Glutamatergic neuron (in vitro differentiated cells): Measurements from ENCODE around the gene ABI3. TPM values are rescaled to one million over a fixed set of nuclear protein-coding genes. Genes with fewer than 3 reads are reported as not detected.

Experiments used
- DNase-seq: peaks from one replicate; pipeline ENCODE4 v3.0.0; 2022
- H3K27ac Mint-ChIP-seq: one replicate; pipeline ENCODE4 v1.8.0; 2020; ENCODE audit warnings: mild to moderate bottlenecking, mixed read lengths, inconsistent platforms; ENCODE audit not compliant: unreplicated experiment
- H3K27me3 Mint-ChIP-seq: one replicate; pipeline ENCODE4 v1.8.0; 2020; ENCODE audit warnings: mild to moderate bottlenecking, moderate library complexity, mixed read lengths, inconsistent platforms; ENCODE audit not compliant: unreplicated experiment
- H3K36me3 Mint-ChIP-seq: one replicate; pipeline ENCODE4 v1.8.0; 2020; ENCODE audit warnings: mild to moderate bottlenecking, mixed read lengths, inconsistent platforms; ENCODE audit not compliant: unreplicated experiment
- H3K4me1 Mint-ChIP-seq: one replicate; pipeline ENCODE4 v1.8.0; 2020; ENCODE audit warnings: mild to moderate bottlenecking, low read depth, mixed read lengths, inconsistent platforms; ENCODE audit not compliant: unreplicated experiment
- H3K4me3 Mint-ChIP-seq: one replicate; pipeline ENCODE4 v1.8.0; 2020; ENCODE audit warnings: mild to moderate bottlenecking, mixed read lengths, inconsistent platforms; ENCODE audit not compliant: unreplicated experiment
- H3K9me3 Mint-ChIP-seq: one replicate; pipeline ENCODE4 v1.8.0; 2020; ENCODE audit warnings: mild to moderate bottlenecking, moderate library complexity, mixed read lengths, inconsistent platforms; ENCODE audit not compliant: unreplicated experiment
- total RNA-seq: library from RNA; stranded (reverse); fragmentation: NEBNext Ultra II Directional; extraction: Animal tissue kit (Norgen Biotek cat#: 25700); gene quantifications from one replicate; pipeline ENCODE4 v1.2.1, GENCODE V29; 2021; ENCODE audit not compliant: unreplicated experiment
- TF ChIP-seq, protein P1 (sequence below): fragments of 200-600 bp; sonication (generic); IDR thresholded peaks from one replicate; pipeline ENCODE4 v1.5.0; 2021; ENCODE audit not compliant: partially characterized antibody, unreplicated experiment

Gene ABI3
- total RNA-seq, 1 donor from 2014 or later, result not detected

DNA sequence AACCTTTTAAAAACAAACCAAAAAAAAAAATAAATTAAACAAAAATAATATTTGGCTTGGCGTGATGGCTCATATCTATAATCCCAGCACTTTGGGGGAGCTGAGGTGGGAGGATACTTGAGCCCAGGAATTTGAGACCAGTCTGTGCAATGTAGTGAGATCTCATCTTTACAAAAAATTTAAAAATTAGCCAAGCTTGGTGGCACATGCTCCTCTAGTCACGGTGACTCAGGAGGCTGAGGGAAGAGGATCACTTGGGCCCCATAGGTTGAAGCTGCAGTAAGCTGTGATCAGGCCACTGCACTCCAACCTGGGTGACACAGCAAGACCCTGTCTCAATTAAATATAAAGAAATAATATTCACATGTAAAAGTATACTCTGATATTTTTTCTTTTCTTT, 12.3 kb upstream of the ABI3 start:
- Mint-ChIP-seq H3K36me3 (no peaks in the 10 kb centered on the region), H3K27ac (no peak overlapping the region)
- TF ChIP-seq, protein P1, sequence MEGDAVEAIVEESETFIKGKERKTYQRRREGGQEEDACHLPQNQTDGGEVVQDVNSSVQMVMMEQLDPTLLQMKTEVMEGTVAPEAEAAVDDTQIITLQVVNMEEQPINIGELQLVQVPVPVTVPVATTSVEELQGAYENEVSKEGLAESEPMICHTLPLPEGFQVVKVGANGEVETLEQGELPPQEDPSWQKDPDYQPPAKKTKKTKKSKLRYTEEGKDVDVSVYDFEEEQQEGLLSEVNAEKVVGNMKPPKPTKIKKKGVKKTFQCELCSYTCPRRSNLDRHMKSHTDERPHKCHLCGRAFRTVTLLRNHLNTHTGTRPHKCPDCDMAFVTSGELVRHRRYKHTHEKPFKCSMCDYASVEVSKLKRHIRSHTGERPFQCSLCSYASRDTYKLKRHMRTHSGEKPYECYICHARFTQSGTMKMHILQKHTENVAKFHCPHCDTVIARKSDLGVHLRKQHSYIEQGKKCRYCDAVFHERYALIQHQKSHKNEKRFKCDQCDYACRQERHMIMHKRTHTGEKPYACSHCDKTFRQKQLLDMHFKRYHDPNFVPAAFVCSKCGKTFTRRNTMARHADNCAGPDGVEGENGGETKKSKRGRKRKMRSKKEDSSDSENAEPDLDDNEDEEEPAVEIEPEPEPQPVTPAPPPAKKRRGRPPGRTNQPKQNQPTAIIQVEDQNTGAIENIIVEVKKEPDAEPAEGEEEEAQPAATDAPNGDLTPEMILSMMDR, result no peak

DNA sequence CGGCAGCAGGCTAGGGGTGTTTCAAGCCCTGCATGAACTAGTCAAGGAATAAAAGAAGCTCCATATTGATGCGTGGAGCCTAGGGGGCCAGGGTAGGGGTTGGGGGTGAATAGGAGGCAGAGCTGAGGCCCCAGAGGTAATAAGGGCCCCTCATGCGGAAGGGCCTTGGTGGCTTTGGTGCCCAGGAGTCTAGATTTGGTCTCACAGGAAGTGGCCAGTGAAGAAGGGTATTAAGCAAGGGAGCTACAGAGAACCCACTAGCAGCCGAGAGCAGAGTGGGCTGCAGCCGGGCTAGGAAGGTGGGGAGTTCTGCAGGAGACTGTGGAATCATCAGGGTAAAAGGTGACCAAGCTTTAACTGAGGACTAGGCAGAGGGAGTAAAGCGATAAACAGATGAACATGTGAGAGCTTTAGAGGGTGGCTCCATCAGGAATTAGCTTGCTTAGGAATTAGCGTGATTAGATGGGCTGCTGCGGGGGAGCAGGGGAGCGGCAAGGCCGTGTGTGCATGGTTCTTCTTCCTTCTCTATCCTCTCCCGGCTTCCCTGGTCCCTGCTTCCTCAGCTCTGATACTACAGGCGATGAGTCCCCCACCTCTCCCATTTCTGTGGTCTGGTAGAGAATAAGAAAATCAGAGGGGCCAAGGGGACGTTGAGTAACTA, 10.0 kb upstream of the ABI3 start:
- Mint-ChIP-seq H3K27ac (no peak overlapping the region), H3K36me3 (no peaks in the 10 kb centered on the region), H3K4me1 (no peaks in the 10 kb centered on the region), H3K27me3 (peaks cover 4% of the 10 kb centered on the region), H3K9me3 (peaks cover 1% of the 10 kb centered on the region), H3K4me3 (no peak overlapping the region)
- DNase-seq, result no peak
- TF ChIP-seq, protein P1, result no peak

More for the DNA sequence above, 12.3 kb upstream of the ABI3 start:
- Mint-ChIP-seq H3K4me3 (no peak overlapping the region), H3K27me3 (peaks cover 9% of the 10 kb centered on the region), H3K4me1 (no peaks in the 10 kb centered on the region), H3K9me3 (peaks cover 5% of the 10 kb centered on the region)
- no peak for DNase-seq

DNA sequence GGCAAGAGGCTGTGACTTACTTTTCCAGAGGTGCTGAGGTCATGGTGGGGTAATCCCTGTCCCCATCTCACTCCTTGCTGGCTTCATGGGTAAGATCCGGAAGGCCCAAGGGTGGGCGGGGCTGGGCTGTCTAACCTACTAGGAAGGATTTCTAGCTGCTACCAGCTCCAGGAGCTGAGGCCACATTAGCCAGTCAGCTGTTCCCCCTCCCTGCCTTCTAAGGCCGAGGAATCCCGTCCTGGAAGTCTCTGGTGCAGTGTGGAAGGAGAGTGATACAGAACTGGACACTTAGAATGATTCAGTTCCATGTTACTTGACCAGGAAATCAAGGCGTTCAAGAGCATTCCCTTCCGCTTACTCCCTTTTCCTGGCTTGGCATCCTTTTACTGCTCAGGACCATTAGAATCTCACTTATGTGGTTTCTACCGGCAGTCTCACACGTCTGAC, 9.0 kb upstream of the ABI3 start:
- Mint-ChIP-seq H3K4me3 (no peak overlapping the region), H3K4me1 (no peaks in the 10 kb centered on the region), H3K36me3 (no peaks in the 10 kb centered on the region), H3K9me3 (peaks cover 1% of the 10 kb centered on the region), H3K27ac (no peak overlapping the region), H3K27me3 (peaks cover 7% of the 10 kb centered on the region)
- TF ChIP-seq, protein P1, result no peak
- no peak for DNase-seq

DNA sequence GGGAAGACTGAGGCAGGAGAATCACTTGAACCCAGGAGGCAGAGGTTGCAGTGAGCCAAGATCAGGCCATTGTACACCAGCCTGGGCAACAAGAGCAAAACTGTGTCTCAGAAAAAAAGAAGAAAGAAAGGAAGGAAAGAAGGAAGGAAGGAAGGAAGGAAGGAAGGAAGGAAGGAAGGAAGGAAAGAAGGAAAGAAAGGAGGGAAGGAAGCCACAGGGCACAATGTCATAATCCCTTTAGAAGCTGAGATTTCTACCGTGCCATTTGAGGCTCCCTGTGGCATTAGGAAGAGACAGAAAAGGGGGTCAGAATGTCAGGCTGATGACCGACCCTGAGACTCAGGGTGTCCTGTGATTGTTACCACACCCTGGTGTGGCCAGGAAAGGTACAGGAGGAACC, 6.7 kb upstream of the ABI3 start:
- TF ChIP-seq, protein P1, result no peak
- H3K4me1 Mint-ChIP-seq, result no peaks in the 10 kb centered on the region

DNA sequence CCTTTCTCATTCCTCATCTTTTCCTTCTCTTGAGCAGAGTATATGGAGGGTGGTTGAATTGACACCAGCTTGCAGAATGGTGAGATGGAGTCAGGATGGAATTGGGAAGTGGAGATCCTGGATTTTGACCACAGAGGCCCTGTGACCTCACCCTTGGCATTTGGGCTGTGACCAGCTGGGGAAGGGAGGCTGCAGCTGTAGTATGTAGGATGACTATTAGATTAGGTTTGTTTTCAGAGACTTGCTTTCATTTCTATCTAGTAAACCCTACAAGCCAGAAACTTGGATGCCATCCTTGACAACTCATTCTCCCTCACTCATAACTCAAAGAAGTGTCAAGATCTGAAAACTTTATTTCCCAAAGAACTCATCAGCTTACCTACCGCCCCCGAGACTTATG, 6.0 kb upstream of the ABI3 start:
- Mint-ChIP-seq H3K4me1 (no peaks in the 10 kb centered on the region), H3K27ac (no peak overlapping the region), H3K36me3 (no peaks in the 10 kb centered on the region), H3K9me3 (peaks cover 1% of the 10 kb centered on the region), H3K4me3 (no peak overlapping the region), H3K27me3 (peaks cover 9% of the 10 kb centered on the region)
- no peak for DNase-seq
- TF ChIP-seq, protein P1, result no peak

More for the DNA sequence above, 6.7 kb upstream of the ABI3 start:
- H3K9me3 Mint-ChIP-seq, result peaks cover 1% of the 10 kb centered on the region
- no peak overlapping the region for H3K27ac Mint-ChIP-seq
- H3K27me3 Mint-ChIP-seq, result peaks cover 7% of the 10 kb centered on the region
- DNase-seq, result no peak
- H3K36me3 Mint-ChIP-seq, result no peaks in the 10 kb centered on the region
- no peak overlapping the region for H3K4me3 Mint-ChIP-seq
